Measurements from ENCODE around the gene SAP30.

The SAP30 gene

DNA sequence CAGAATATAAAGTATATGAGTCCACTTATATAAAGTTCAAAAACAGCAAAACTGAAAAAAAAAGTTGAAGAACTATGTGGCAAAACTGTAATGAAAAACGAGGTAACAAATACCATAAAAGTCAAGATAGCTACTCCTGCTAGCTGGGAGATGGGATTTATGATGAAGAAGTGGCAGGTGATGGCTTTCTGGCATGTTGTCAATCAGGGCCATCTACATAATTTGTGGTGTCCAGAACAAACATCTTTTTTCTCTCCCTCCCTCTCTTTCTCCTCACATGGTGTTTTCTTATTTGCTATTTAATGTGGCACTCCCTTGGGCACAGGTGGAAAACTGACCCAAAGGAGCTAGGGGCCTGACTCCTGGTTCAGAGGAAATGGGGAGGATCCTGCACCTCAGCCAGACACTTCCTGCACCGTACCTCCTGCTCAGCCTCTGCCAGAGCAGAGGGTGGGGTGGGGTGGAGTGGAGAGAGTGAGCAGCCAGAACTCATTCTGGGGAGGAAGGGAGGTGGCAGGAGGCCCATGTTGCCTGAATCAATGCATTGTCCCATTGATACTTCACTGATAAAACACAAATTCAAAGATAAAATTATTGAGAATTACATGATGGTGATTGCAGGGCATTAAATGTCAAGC, 5.3 kb upstream of the SAP30 start:
- no peak for DNase-seq (ENCODE audit: low read depth in 2 of 3, low spot score in 2 of 3)

GRCh38 chr4:173367285-173367684, 3.5 kb upstream of the SAP30 start:
- no peak for DNase-seq (ENCODE audit: low read depth in 2 of 3, low spot score in 2 of 3)

DNA sequence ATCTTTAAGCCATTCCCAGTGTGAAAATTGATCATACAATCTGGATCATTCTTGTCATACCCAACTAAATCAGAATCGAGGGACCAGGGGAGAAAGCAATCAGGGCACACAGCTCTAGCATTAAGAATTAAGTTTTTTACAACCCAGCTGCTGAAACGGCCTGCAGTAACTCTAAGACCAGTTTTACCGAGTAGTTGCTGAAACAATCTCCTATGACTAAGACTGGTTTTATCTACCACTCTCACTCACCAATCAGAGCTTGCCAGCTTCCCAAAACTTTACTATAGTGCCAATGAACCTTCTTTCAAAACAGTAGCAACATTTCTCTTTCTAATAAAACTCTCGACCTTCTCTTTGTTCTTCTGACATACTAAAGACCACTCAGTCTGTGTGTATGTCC, 2.8 kb upstream of the SAP30 start:
- no peak for DNase-seq (ENCODE audit: low read depth in 2 of 3, low spot score in 2 of 3)

- DNase-seq (ENCODE audit: low read depth in 2 of 3, low spot score in 2 of 3) = peak in 1 of 3 experiments; percentile 20
Observed at GRCh38 chr4:173370130-173370476, 651 bp upstream of the SAP30 start.

DNA sequence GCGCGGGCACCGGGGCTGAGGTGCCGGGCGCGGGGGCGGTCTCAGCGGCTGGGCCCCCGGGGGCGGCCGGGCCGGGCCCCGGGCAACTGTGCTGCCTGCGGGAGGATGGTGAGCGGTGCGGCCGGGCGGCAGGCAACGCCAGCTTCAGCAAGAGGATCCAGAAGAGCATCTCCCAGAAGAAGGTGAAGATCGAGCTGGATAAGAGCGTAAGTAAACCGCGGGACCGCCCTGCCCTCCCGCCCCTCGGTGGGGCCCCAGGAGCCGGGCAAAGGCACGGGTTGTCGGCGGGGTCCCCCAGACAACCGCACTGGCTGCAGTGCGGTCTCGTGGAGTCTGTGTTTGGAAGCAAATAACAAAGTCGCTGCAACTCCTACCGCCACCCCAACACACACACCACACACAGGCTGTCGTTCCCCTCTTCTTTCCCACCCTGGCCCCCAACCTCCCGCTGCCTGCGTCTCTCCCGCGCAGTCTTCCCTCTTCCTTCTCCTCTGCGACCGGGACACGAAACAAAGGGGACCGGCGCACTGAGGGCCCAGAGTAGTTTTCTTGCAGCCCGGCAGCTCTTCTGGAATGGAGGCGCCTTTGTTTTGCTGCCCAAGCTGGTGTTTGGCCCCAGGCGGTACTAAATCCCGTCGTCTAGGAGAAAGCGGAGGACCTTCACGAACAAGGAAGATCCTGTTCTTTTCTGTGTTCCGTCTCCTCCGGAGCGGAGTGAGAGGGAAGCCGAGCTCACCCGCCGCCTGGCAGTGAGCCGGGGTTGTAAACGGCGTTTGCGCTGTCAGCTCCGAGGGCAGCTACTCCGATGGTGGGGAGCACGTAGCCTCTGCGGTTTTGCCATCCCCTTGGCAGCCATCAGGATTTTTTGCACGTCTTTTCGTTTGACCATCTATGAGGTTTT, 788 bp downstream of the SAP30 start:
- DNase-seq (ENCODE audit: low read depth in 2 of 3, low spot score in 2 of 3) = peak; percentile 1 to 22 (median 7)

- no peak for DNase-seq (ENCODE audit: low read depth in 2 of 3, low spot score in 2 of 3)
Observed at GRCh38 chr4:173374588-173374987, 3.8 kb downstream of the SAP30 start.

GRCh38 chr4:173379929-173380328, 9.2 kb downstream of the SAP30 start:
- DNase-seq (ENCODE audit: low read depth in 2 of 3, low spot score in 2 of 3) = no peak

- DNase-seq (ENCODE audit: low read depth in 2 of 3, low spot score in 2 of 3) = no peak
Observed at GRCh38 chr4:173380987-173381386, 10.2 kb downstream of the SAP30 start.

- no peak for DNase-seq (ENCODE audit: low read depth in 2 of 3, low spot score in 2 of 3)
Observed at GRCh38 chr4:173381610-173382009, 10.9 kb downstream of the SAP30 start.

- DNase-seq (ENCODE audit: low read depth in 2 of 3, low spot score in 2 of 3) = no peak
Observed at GRCh38 chr4:173382349-173382748, 11.6 kb downstream of the SAP30 start.

DNA sequence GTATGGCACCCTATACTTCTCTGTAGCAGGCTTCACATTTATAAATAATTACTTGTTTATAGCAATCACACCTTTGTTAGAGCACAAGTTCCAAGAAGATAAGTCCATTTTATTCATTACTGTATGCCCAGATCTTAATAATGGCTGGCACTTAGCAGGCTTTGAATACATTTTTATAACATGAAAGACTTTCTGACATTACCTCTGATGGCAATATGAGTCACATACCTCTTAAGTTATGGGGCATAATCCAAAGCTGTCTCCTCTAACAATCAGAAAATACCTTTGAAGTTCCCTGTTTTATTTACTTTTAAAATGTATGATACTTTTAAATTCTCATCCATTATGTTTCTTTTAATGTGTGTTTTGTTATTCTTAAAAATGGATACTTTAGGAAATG, 16.0 kb downstream of the SAP30 start:
- DNase-seq (ENCODE audit: low read depth in 2 of 3, low spot score in 2 of 3) = no peak

- no peak for DNase-seq (ENCODE audit: low read depth in 2 of 3, low spot score in 2 of 3)
Observed at GRCh38 chr4:173391701-173392100, 20.9 kb downstream of the SAP30 start.

DNA sequence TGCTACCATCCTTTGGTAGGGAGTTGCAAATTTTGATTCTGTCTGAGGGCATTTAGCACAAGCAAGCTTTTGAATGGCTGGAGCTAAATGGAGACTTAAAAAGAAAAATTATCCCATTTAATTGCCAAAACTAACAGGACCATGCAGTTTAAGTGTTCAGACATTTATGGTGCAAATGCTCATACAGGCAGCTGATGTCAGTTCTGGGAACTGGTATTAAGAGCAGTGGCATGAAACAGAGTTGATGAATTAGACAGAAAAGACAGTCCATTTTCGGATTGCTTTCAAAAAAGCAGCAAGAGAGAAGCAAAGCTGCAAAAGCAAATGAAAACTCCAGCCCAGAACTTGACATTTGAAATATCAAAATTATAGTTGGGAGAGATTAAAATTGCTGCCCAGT, 26.9 kb downstream of the SAP30 start:
- no peak for DNase-seq (ENCODE audit: low read depth in 2 of 3, low spot score in 2 of 3)

- no peak for DNase-seq (ENCODE audit: low read depth in 2 of 3, low spot score in 2 of 3)
Observed at GRCh38 chr4:173398220-173398619, 27.5 kb downstream of the SAP30 start.

GRCh38 chr4:173398779-173399415, 28.1 kb downstream of the SAP30 start, which contains the start of gene SCRG1:
Gene SCRG1 (minus strand): TSS chr4:173399116. CDS start chr4:173391414, 7,702 bp downstream.
- DNase-seq (ENCODE audit: low read depth in 2 of 3, low spot score in 2 of 3) = no peak

DNA sequence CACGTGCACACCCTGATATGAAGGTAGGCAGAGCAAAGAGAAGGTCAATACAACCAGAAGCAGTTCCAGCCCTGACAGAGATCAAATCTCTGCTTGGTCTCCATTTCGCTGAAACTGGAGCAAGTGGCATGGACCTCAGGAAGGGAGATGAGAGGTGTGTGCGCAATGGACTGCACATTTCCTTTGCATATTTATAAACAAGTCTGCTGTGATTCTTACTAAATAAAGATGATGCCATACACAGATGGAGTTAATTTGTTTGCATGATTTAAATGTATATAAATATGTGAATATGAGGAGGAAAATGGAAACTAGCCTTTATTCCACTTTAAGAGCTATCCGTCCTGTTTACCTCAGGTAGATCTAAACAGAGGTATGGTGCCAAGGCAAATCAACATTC, 30.3 kb downstream of the SAP30 start:
- DNase-seq (ENCODE audit: low read depth in 2 of 3, low spot score in 2 of 3) = no peak

- DNase-seq (ENCODE audit: low read depth in 2 of 3, low spot score in 2 of 3) = no peak
Observed at GRCh38 chr4:173403051-173403450, 32.3 kb downstream of the SAP30 start.

DNA sequence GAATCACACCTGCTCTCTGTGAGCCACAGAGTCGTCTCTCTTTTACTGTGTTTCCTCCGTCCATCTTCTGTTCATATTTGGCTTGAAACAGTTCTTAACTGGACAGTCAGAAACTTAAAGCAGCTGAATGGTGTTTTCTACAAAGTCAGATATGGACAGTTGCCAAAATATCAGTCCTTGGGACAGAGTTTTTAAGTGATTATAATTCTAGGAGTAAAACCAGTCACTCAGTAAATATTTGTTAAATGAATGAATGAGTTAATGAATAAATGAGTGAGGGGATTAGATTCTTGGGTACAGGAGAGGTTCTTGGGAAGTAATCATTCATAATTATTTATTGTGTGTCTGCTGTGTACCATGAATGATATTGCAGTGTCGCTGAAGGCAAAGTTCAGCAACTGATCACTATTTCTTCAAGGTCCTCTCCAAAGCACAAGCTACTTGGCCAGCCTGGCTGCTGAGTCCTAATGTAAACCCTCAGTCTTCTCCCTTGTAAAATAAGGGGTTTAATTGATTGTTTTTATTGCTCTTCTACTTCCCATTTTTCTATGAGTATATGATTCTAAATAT, 33.6 kb downstream of the SAP30 start:
- DNase-seq (ENCODE audit: low read depth in 2 of 3, low spot score in 2 of 3) = no peak

GRCh38 chr4:173405840-173406606, 35.3 kb downstream of the SAP30 start:
- no peak for DNase-seq (ENCODE audit: low read depth in 2 of 3, low spot score in 2 of 3)

GRCh38 chr4:173410079-173410478, 39.3 kb downstream of the SAP30 start:
- DNase-seq (ENCODE audit: low read depth in 2 of 3, low spot score in 2 of 3) = no peak

- DNase-seq (ENCODE audit: low read depth in 2 of 3, low spot score in 2 of 3) = no peak
Observed at GRCh38 chr4:173411106-173411693, 40.4 kb downstream of the SAP30 start.
